ENCODE data around the gene TBC1D12. TPM values are rescaled to one million over a fixed set of nuclear protein-coding genes. Genes with fewer than 3 reads are reported as not detected.

The TBC1D12 gene
- total and polyA plus RNA-seq, 7 donors: 5.5 to 24.4 (median 16.3) TPM

GRCh38 chr10:94439275-94439861, 37.0 kb downstream of the TBC1D12 start:
- intact Hi-C loops (cut with DNase I): no loop called here
- Histone ChIP-seq H3K36me3 (no peaks in the 10 kb centered on the region), H3K27me3 (no peaks in the 10 kb centered on the region), H3K4me3 (no peak overlapping the region), H3K9me3 (peaks cover 0 to 6% (median 2%) of the 10 kb centered on the region in 4 donors), H3K27ac (no peak overlapping the region), H3K4me1 (peaks cover 0 to 18% (median 0%) of the 10 kb centered on the region in 4 donors)
- DNase-seq: no peak
- TF ChIP-seq EP300 (IDR thresholded peaks at IDR 0.05): no peak
- no peak for TF ChIP-seq CTCF (IDR thresholded peaks at IDR 0.05)
- TF ChIP-seq POLR2A (IDR thresholded peaks at IDR 0.05): no peak
- TF ChIP-seq POLR2AphosphoS5 (IDR thresholded peaks at IDR 0.05): no peak
- WGBS, 2 donors: 45 to 58% methylated on average over 4 of the region's 4 CpGs

- no peak overlapping the region for H3K27ac ChIP-seq
Observed at GRCh38 chr10:94440096-94440495, 37.8 kb downstream of the TBC1D12 start.

GRCh38 chr10:94443047-94443446, 40.7 kb downstream of the TBC1D12 start:
- Histone ChIP-seq H3K27ac (no peak overlapping the region), H3K9me3 (no peaks in the 10 kb centered on the region), H3K27me3 (no peaks in the 10 kb centered on the region), H3K4me3 (no peak overlapping the region), H3K36me3 (no peaks in the 10 kb centered on the region), H3K4me1 (peaks cover 0 to 18% (median 0%) of the 10 kb centered on the region in 4 donors)
- intact Hi-C loops (cut with DNase I): loop anchor here (2.0 to 10.0 kb wide), 3 partner anchors 80 to 528 kb away; partner anchors contain the start of gene NOC3L
- WGBS, 2 donors: 32 to 66% methylated on average over 2 of the region's 2 CpGs
- no peak for TF ChIP-seq CTCF (IDR thresholded peaks at IDR 0.05)
- no peak for TF ChIP-seq POLR2AphosphoS5 (IDR thresholded peaks at IDR 0.05)
- TF ChIP-seq POLR2A (IDR thresholded peaks at IDR 0.05): no peak
- TF ChIP-seq EP300 (IDR thresholded peaks at IDR 0.05): no peak
- DNase-seq: no peak

More at GRCh38 chr10:94440096-94440495, 37.8 kb downstream of the TBC1D12 start:
- no peak for DNase-seq
- Histone ChIP-seq H3K4me1 (peaks cover 0 to 18% (median 0%) of the 10 kb centered on the region in 4 donors), H3K27me3 (no peaks in the 10 kb centered on the region), H3K36me3 (no peaks in the 10 kb centered on the region), H3K4me3 (no peak overlapping the region), H3K9me3 (peaks cover 0 to 6% (median 2%) of the 10 kb centered on the region in 4 donors)
- intact Hi-C loops (cut with DNase I): loop anchor here (5.0 to 10.0 kb wide), 2 partner anchors 158 to 525 kb away; no protein-coding TSS in a partner anchor
- no peak for TF ChIP-seq POLR2A (IDR thresholded peaks at IDR 0.05)
- no peak for TF ChIP-seq CTCF (IDR thresholded peaks at IDR 0.05)
- no peak for TF ChIP-seq EP300 (IDR thresholded peaks at IDR 0.05)
- TF ChIP-seq POLR2AphosphoS5 (IDR thresholded peaks at IDR 0.05): no peak

GRCh38 chr10:94443549-94443948, 41.2 kb downstream of the TBC1D12 start:
- TF ChIP-seq CTCF (IDR thresholded peaks at IDR 0.05): no peak
- TF ChIP-seq EP300 (IDR thresholded peaks at IDR 0.05): no peak
- TF ChIP-seq POLR2A (IDR thresholded peaks at IDR 0.05): no peak
- TF ChIP-seq POLR2AphosphoS5 (IDR thresholded peaks at IDR 0.05): no peak
- Histone ChIP-seq H3K36me3 (no peaks in the 10 kb centered on the region), H3K9me3 (no peaks in the 10 kb centered on the region), H3K27me3 (no peaks in the 10 kb centered on the region), H3K4me1 (peaks cover 0 to 18% (median 0%) of the 10 kb centered on the region in 4 donors), H3K4me3 (no peak overlapping the region), H3K27ac (no peak overlapping the region)
- DNase-seq: no peak
- intact Hi-C loops (cut with DNase I): loop anchor here (2.0 to 10.0 kb wide), 3 partner anchors 81 to 529 kb away; partner anchors contain the start of gene NOC3L
- 89 to 92% methylated on average over 4 of the region's 4 CpGs for WGBS, 2 donors
